Liver (tissue), 9 donors: ENCODE results near the gene BCAT1. TPM values are rescaled to one million over a fixed set of nuclear protein-coding genes. Genes with fewer than 3 reads are reported as not detected.

Experiments
- DNase-seq: peaks from one replicate; pipeline ENCODE4 v3.0.0-alpha.2; 2017; ENCODE audit warnings: low spot score
- H3K27ac ChIP-seq, 2 donors: one replicate each; pipeline ENCODE4 v1.7.0; 2013; ENCODE audit warnings: inconsistent platforms in 2 of 2, low read length in 2 of 2, control low read depth in 1 of 2, low read depth in 1 of 2, mild to moderate bottlenecking in 1 of 2
- H3K27me3 ChIP-seq, 4 donors: one replicate each; pipeline versions ENCODE4 v1.6.1 to v1.7.0; 2013; ENCODE audit warnings: low read length in 3 of 4, inconsistent platforms in 1 of 4, mild to moderate bottlenecking in 1 of 4, moderate library complexity in 1 of 4; ENCODE audit not compliant: control insufficient read depth in 4 of 4, insufficient read depth in 4 of 4
- H3K36me3 ChIP-seq, 4 donors: one replicate each; pipeline versions ENCODE4 v1.6.1 to v1.7.0; 2013; ENCODE audit warnings: low read length in 3 of 4, mild to moderate bottlenecking in 3 of 4, low read depth in 1 of 4, moderate library complexity in 1 of 4; ENCODE audit not compliant: control insufficient read depth in 4 of 4, insufficient read depth in 3 of 4
- H3K4me1 ChIP-seq, 4 donors: one replicate each; pipeline versions ENCODE4 v1.6.1 to v1.7.0; 2013; ENCODE audit warnings: low read length in 3 of 4, mild to moderate bottlenecking in 3 of 4, moderate library complexity in 1 of 4; ENCODE audit not compliant: control insufficient read depth in 4 of 4, insufficient read depth in 4 of 4
- H3K4me3 ChIP-seq, 3 donors: one replicate each; pipeline versions ENCODE4 v1.6.1 to v1.7.0; 2013; ENCODE audit warnings: low read length in 3 of 3, control low read depth in 1 of 3, low read depth in 1 of 3, mild to moderate bottlenecking in 1 of 3
- H3K9ac ChIP-seq, 2 donors: one replicate each; pipeline ENCODE4 v1.7.0; 2013; ENCODE audit warnings: low read length in 2 of 2, mild to moderate bottlenecking in 2 of 2, moderate library complexity in 2 of 2, control low read depth in 1 of 2, low read depth in 1 of 2
- H3K9me3 ChIP-seq, 4 donors: one replicate each; pipeline versions ENCODE4 v1.6.1 to v1.7.0; 2013; ENCODE audit warnings: low read length in 3 of 4; ENCODE audit not compliant: control insufficient read depth in 4 of 4
- ATF3 ChIP-seq: IDR thresholded peaks from 2 replicates; pipeline ENCODE4 v1.6.1; 2016; ENCODE audit warnings: antibody characterized with exemption
- CTCF ChIP-seq: fragments of 150-350 bp; IDR thresholded peaks from 2 replicates; pipeline ENCODE4 v1.5.1; 2017; ENCODE audit warnings: improper control_type of control experiment, low read depth, low read length; ENCODE audit not compliant: missing input control
- EGR1 ChIP-seq, 2 donors: IDR thresholded peaks; 2 replicates each; pipeline ENCODE4 v1.6.1; 2016 to 2018; ENCODE audit warnings: antibody characterized with exemption in 2 of 2, low read depth in 2 of 2
- FOXA1 ChIP-seq: IDR thresholded peaks from 2 replicates; pipeline ENCODE4 v1.6.1; 2016; ENCODE audit warnings: antibody characterized with exemption
- GABPA ChIP-seq, 2 donors: IDR thresholded peaks in 1 of 2; conservative IDR thresholded peaks in 1 of 2; 2 replicates each; pipeline ENCODE4 v1.6.1; 2016; ENCODE audit warnings: antibody characterized with exemption in 2 of 2, mild to moderate bottlenecking in 1 of 2, moderate library complexity in 1 of 2
- HNF4A ChIP-seq, 2 donors: conservative IDR thresholded peaks; 2 replicates each; pipeline ENCODE4 v1.6.1; 2016; ENCODE audit warnings: antibody characterized with exemption in 2 of 2, mild to moderate bottlenecking in 2 of 2
- HNF4G ChIP-seq: IDR thresholded peaks from 2 replicates; pipeline ENCODE4 v1.6.1; 2016; ENCODE audit warnings: antibody characterized with exemption
- JUND ChIP-seq, 2 donors: IDR thresholded peaks; 2 replicates each; pipeline ENCODE4 v1.6.1; 2016; ENCODE audit warnings: antibody characterized with exemption in 2 of 2
- MAX ChIP-seq: IDR thresholded peaks from 2 replicates; pipeline ENCODE4 v1.6.1; 2016; ENCODE audit warnings: antibody characterized with exemption
- NR2F2 ChIP-seq: IDR thresholded peaks from 2 replicates; pipeline ENCODE4 v1.6.1; 2016; ENCODE audit warnings: antibody characterized with exemption
- RAD21 ChIP-seq, 2 donors: IDR thresholded peaks; 2 replicates each; pipeline ENCODE4 v1.6.1; 2016; ENCODE audit warnings: antibody characterized with exemption in 2 of 2, mild to moderate bottlenecking in 2 of 2
- REST ChIP-seq: IDR thresholded peaks from 2 replicates; pipeline ENCODE4 v1.6.1; 2016; ENCODE audit warnings: antibody characterized with exemption, mild to moderate bottlenecking
- RXRA ChIP-seq, 2 donors: IDR thresholded peaks; 2 replicates each; pipeline ENCODE4 v1.6.1; 2017 to 2018; ENCODE audit warnings: antibody characterized with exemption in 2 of 2, mild to moderate bottlenecking in 1 of 2
- SP1 ChIP-seq: IDR thresholded peaks from 2 replicates; pipeline ENCODE4 v1.6.1; 2018; ENCODE audit warnings: antibody characterized with exemption, mild to moderate bottlenecking
- TAF1 ChIP-seq: conservative IDR thresholded peaks from 2 replicates; pipeline ENCODE4 v1.6.1; 2016; ENCODE audit warnings: antibody characterized with exemption, mild to moderate bottlenecking
- ZBTB33 ChIP-seq: IDR thresholded peaks from 2 replicates; pipeline ENCODE4 v1.6.1; 2016; ENCODE audit warnings: antibody characterized with exemption
- WGBS: extraction: QIAGEN DNeasy Blood & Tissue Kit; methylation state at CpG from one replicate; pipeline ENCODE4 v1.1.7; 2013; 5-methylcytosine and 5-hydroxymethylcytosine counted together
- polyA plus RNA-seq, 2 donors: library from polyadenylated mRNA; stranded (reverse) in 1 of 2; unstranded in 1 of 2; fragments of 200-250 nt in 1 of 2; fragments of >200 nt in 1 of 2; fragmentation: Nextera tagmentation in 1 of 2; extraction: Ambion mirVana in 1 of 2; gene quantifications; one replicate each; pipeline versions ENCODE4 v1.2.1 to v1.2.3, GENCODE V29; 2013 to 2015
- total RNA-seq, 2 donors: library from RNA; depleted of rRNA; stranded (reverse); fragments of >200 nt; gene quantifications; one replicate each; pipeline ENCODE4 v1.2.3, GENCODE V29; 2014
- donor health status: healthy.
- donor health status: healthy.
- donor health status: healthy.
- donor health status: healthy.
- donor health status: healthy.

BCAT1 gene
- total and polyA plus RNA-seq, 4 donors, result 0.14 to 10.0 (median 0.85) TPM

- H3K27me3 ChIP-seq, result no peaks in the 10 kb centered on the region
- H3K27ac ChIP-seq, result no peak overlapping the region
- no peak overlapping the region for H3K4me3 ChIP-seq
- no peaks in the 10 kb centered on the region for H3K36me3 ChIP-seq
- no peaks in the 10 kb centered on the region for H3K9me3 ChIP-seq
- no peak for DNase-seq
- no peak overlapping the region for H3K9ac ChIP-seq
- no peaks in the 10 kb centered on the region for H3K4me1 ChIP-seq
- TF ChIP-seq NR2F2, result no peak
- no peak for TF ChIP-seq MAX
- no peak for TF ChIP-seq GABPA (IDR thresholded peaks at IDR 0.05 in 1 of 2, conservative IDR thresholded peaks at IDR 0.05 in 1 of 2)
- no peak for TF ChIP-seq JUND (IDR thresholded peaks at IDR 0.05)
- no peak for TF ChIP-seq REST
- no peak for TF ChIP-seq EGR1 (IDR thresholded peaks at IDR 0.05; ENCODE audit: low read depth in 2 of 2)
- no peak for TF ChIP-seq ATF3
- TF ChIP-seq ZBTB33, result no peak
- TF ChIP-seq CTCF, result no peak
- TF ChIP-seq RXRA (IDR thresholded peaks at IDR 0.05), result no peak
- no peak for TF ChIP-seq RAD21 (IDR thresholded peaks at IDR 0.05)
- TF ChIP-seq HNF4G, result no peak
- TF ChIP-seq HNF4A (conservative IDR thresholded peaks at IDR 0.05), result no peak
- TF ChIP-seq FOXA1, result no peak
- TF ChIP-seq SP1, result no peak
Observed at GRCh38 chr12:24772813-24773212, 176.1 kb downstream of the BCAT1 start.

- no peak for DNase-seq
- Histone ChIP-seq H3K4me1 (no peaks in the 10 kb centered on the region), H3K9ac (no peak overlapping the region), H3K27me3 (no peaks in the 10 kb centered on the region), H3K9me3 (peaks cover 0 to 5% (median 3%) of the 10 kb centered on the region in 4 donors), H3K4me3 (no peak overlapping the region), H3K27ac (no peak overlapping the region), H3K36me3 (no peaks in the 10 kb centered on the region)
- TF ChIP-seq TAF1 (no peak), RXRA (IDR thresholded peaks at IDR 0.05) (no peak), ATF3 (no peak), MAX (no peak), EGR1 (IDR thresholded peaks at IDR 0.05; ENCODE audit: low read depth in 2 of 2) (no peak), FOXA1 (no peak), RAD21 (IDR thresholded peaks at IDR 0.05) (no peak), HNF4A (conservative IDR thresholded peaks at IDR 0.05) (no peak), REST (no peak), JUND (IDR thresholded peaks at IDR 0.05) (no peak), NR2F2 (no peak), CTCF (no peak)
- 60% methylated on average over 4 of the region's 4 CpGs for WGBS
Observed at GRCh38 chr12:24770821-24771220, 178.1 kb downstream of the BCAT1 start.
